ENCODE data around the gene EVA1C.

Gene EVA1C

GRCh38 chr21:32391755-32392154 is 20.8 kb upstream of the EVA1C start:
- H3K9ac ChIP-seq (ENCODE audit: low read depth, low read length, poor library complexity, severe bottlenecking) = peak overlapping the region; percentile 60

GRCh38 chr21:32392299-32392879 is 20.1 kb upstream of the EVA1C start:
- H3K4me2 ChIP-seq (ENCODE audit: low read depth, low read length, poor library complexity, severe bottlenecking) = peak overlapping the region; percentile 90
- H3K4me3 ChIP-seq (ENCODE audit: low read length, poor library complexity, severe bottlenecking) = peak overlapping the region; percentile 83
- no peak for TF ChIP-seq EZH2phosphoT487 (IDR thresholded peaks at IDR 0.05; ENCODE audit: borderline replicate concordance)
- no peaks in the 10 kb centered on the region for H3F3A ChIP-seq (ENCODE audit: low read depth)
- peak overlapping the region; percentile 88; the same call in 1 of the 2 replicates for H2AFZ ChIP-seq (ENCODE audit: low read length)
- peaks cover 33% of the 10 kb centered on the region for H3K27me3 ChIP-seq (ENCODE audit: insufficient read depth, low read length, poor library complexity, severe bottlenecking)
- H3K9ac ChIP-seq (ENCODE audit: low read depth, low read length, poor library complexity, severe bottlenecking) = peak overlapping the region; percentile 60
- H3K9me2 ChIP-seq (replicated peaks; ENCODE audit: low read depth, low read length) = no peaks in the 10 kb centered on the region
- no peaks in the 10 kb centered on the region for H3K4me1 ChIP-seq (ENCODE audit: insufficient read depth, low read length, poor library complexity, severe bottlenecking)
- no peaks in the 10 kb centered on the region for H4K20me1 ChIP-seq (ENCODE audit: insufficient read depth, low read length, poor library complexity, severe bottlenecking)
- H3K79me2 ChIP-seq (ENCODE audit: insufficient read depth, low read length) = peaks cover 14% of the 10 kb centered on the region; the same call in 1 of the 2 replicates
- no peaks in the 10 kb centered on the region for H3K36me3 ChIP-seq (ENCODE audit: insufficient read depth, low read length)
- no peaks in the 10 kb centered on the region for H3K9me3 ChIP-seq (ENCODE audit: insufficient read depth, low read depth, low read length)

More at GRCh38 chr21:32391755-32392154, 20.8 kb upstream of the EVA1C start:
- Histone ChIP-seq H3K27me3 (ENCODE audit: insufficient read depth, low read length, poor library complexity, severe bottlenecking) (peaks cover 28% of the 10 kb centered on the region), H3K9me3 (ENCODE audit: insufficient read depth, low read depth, low read length) (no peaks in the 10 kb centered on the region), H4K20me1 (ENCODE audit: insufficient read depth, low read length, poor library complexity, severe bottlenecking) (no peaks in the 10 kb centered on the region), H3K4me2 (ENCODE audit: low read depth, low read length, poor library complexity, severe bottlenecking) (peak overlapping the region; percentile 90), H3K9me2 (replicated peaks; ENCODE audit: low read depth, low read length) (no peaks in the 10 kb centered on the region), H3K36me3 (ENCODE audit: insufficient read depth, low read length) (no peaks in the 10 kb centered on the region), H3F3A (ENCODE audit: low read depth) (no peaks in the 10 kb centered on the region), H2AFZ (ENCODE audit: low read length) (no peak overlapping the region), H3K4me1 (ENCODE audit: insufficient read depth, low read length, poor library complexity, severe bottlenecking) (no peaks in the 10 kb centered on the region), H3K79me2 (ENCODE audit: insufficient read depth, low read length) (peaks cover 18% of the 10 kb centered on the region; the same call in 1 of the 2 replicates), H3K4me3 (ENCODE audit: low read length, poor library complexity, severe bottlenecking) (peak overlapping the region; percentile 83)
- no peak for TF ChIP-seq EZH2phosphoT487 (IDR thresholded peaks at IDR 0.05; ENCODE audit: borderline replicate concordance)
- TF ChIP-seq, protein P1, sequence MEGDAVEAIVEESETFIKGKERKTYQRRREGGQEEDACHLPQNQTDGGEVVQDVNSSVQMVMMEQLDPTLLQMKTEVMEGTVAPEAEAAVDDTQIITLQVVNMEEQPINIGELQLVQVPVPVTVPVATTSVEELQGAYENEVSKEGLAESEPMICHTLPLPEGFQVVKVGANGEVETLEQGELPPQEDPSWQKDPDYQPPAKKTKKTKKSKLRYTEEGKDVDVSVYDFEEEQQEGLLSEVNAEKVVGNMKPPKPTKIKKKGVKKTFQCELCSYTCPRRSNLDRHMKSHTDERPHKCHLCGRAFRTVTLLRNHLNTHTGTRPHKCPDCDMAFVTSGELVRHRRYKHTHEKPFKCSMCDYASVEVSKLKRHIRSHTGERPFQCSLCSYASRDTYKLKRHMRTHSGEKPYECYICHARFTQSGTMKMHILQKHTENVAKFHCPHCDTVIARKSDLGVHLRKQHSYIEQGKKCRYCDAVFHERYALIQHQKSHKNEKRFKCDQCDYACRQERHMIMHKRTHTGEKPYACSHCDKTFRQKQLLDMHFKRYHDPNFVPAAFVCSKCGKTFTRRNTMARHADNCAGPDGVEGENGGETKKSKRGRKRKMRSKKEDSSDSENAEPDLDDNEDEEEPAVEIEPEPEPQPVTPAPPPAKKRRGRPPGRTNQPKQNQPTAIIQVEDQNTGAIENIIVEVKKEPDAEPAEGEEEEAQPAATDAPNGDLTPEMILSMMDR (conservative IDR thresholded peaks at IDR 0.05; ENCODE audit: low read length) = no peak

GRCh38 chr21:32392880-32393676 is 19.4 kb upstream of the EVA1C start, which contains the start of gene URB1:
TSS of gene URB1 (minus strand) at chr21:32393012. CDS start at chr21:32392910, 102 bp downstream.
- TF ChIP-seq, protein P1 (conservative IDR thresholded peaks at IDR 0.05; ENCODE audit: low read length) = no peak
- TF ChIP-seq EZH2phosphoT487 (IDR thresholded peaks at IDR 0.05; ENCODE audit: borderline replicate concordance) = no peak
- Histone ChIP-seq H3K9me2 (replicated peaks; ENCODE audit: low read depth, low read length) (no peaks in the 10 kb centered on the region), H3K36me3 (ENCODE audit: insufficient read depth, low read length) (no peaks in the 10 kb centered on the region), H3K79me2 (ENCODE audit: insufficient read depth, low read length) (peaks cover 14% of the 10 kb centered on the region; the same call in 1 of the 2 replicates), H4K20me1 (ENCODE audit: insufficient read depth, low read length, poor library complexity, severe bottlenecking) (no peaks in the 10 kb centered on the region), H3F3A (ENCODE audit: low read depth) (no peaks in the 10 kb centered on the region), H3K27me3 (ENCODE audit: insufficient read depth, low read length, poor library complexity, severe bottlenecking) (peaks cover 34% of the 10 kb centered on the region), H3K4me1 (ENCODE audit: insufficient read depth, low read length, poor library complexity, severe bottlenecking) (no peaks in the 10 kb centered on the region), H3K9ac (ENCODE audit: low read depth, low read length, poor library complexity, severe bottlenecking) (peak within 1 kb of the TSS; percentile 60), H3K9me3 (ENCODE audit: insufficient read depth, low read depth, low read length) (no peaks in the 10 kb centered on the region), H2AFZ (ENCODE audit: low read length) (peak within 1 kb of the TSS; percentile 88; the same call in 1 of the 2 replicates), H3K4me2 (ENCODE audit: low read depth, low read length, poor library complexity, severe bottlenecking) (peak within 1 kb of the TSS; percentile 90), H3K4me3 (ENCODE audit: low read length, poor library complexity, severe bottlenecking) (peak within 1 kb of the TSS; percentile 83)
